ENCODE data around the gene CIDEA. TPM values are rescaled to one million over a fixed set of nuclear protein-coding genes. Genes with fewer than 3 reads are reported as not detected.

Gene CIDEA
- total RNA-seq, 1 experiment from 2014 or later: not detected

GRCh38 chr18:12317664-12318333 lies 63.6 kb downstream of the CIDEA start:
- Histone ChIP-seq H3K4me1 (replicated peaks) (peaks cover 10% of the 10 kb centered on the region), H3K27me3 (replicated peaks) (no peaks in the 10 kb centered on the region), H3K27ac (no peak overlapping the region), H3K4me3 (no peak overlapping the region), H3K9me3 (replicated peaks) (no peaks in the 10 kb centered on the region; the same call in 1 of the 2 replicates), H3K36me3 (peaks cover 98% of the 10 kb centered on the region)
- DNase-seq (ENCODE audit: low read depth in 1 of 2, low spot score in 2 of 2): no peak

GRCh38 chr18:12318334-12318697 lies 64.2 kb downstream of the CIDEA start:
- no peak for DNase-seq (ENCODE audit: low read depth in 1 of 2, low spot score in 2 of 2)
- Histone ChIP-seq H3K36me3 (peaks cover 98% of the 10 kb centered on the region), H3K4me1 (replicated peaks) (peaks cover 10% of the 10 kb centered on the region), H3K27ac (no peak overlapping the region), H3K27me3 (replicated peaks) (no peaks in the 10 kb centered on the region), H3K4me3 (no peak overlapping the region), H3K9me3 (replicated peaks) (no peaks in the 10 kb centered on the region; the same call in 1 of the 2 replicates)

- peaks cover 98% of the 10 kb centered on the region for H3K36me3 ChIP-seq
- H3K9me3 ChIP-seq (replicated peaks): no peaks in the 10 kb centered on the region; the same call in 1 of the 2 replicates
- H3K27ac ChIP-seq: no peak overlapping the region
- peaks cover 10% of the 10 kb centered on the region for H3K4me1 ChIP-seq (replicated peaks)
- no peak for DNase-seq (ENCODE audit: low read depth in 1 of 2, low spot score in 2 of 2)
- no peaks in the 10 kb centered on the region for H3K27me3 ChIP-seq (replicated peaks)
- no peak overlapping the region for H3K4me3 ChIP-seq
These were observed 64.7 kb downstream of the CIDEA start for GRCh38 chr18:12318857-12319256.

GRCh38 chr18:12321333-12321732 lies 67.2 kb downstream of the CIDEA start:
- Histone ChIP-seq H3K9me3 (replicated peaks) (no peaks in the 10 kb centered on the region; the same call in 1 of the 2 replicates), H3K27ac (no peak overlapping the region), H3K36me3 (peaks cover 97% of the 10 kb centered on the region), H3K4me3 (no peak overlapping the region), H3K27me3 (replicated peaks) (no peaks in the 10 kb centered on the region), H3K4me1 (replicated peaks) (peaks cover 5% of the 10 kb centered on the region)
- no peak for DNase-seq (ENCODE audit: low read depth in 1 of 2, low spot score in 2 of 2)

- Histone ChIP-seq H3K36me3 (peaks cover 99% of the 10 kb centered on the region), H3K4me3 (no peak overlapping the region), H3K9me3 (replicated peaks) (no peaks in the 10 kb centered on the region; the same call in 1 of the 2 replicates), H3K27me3 (replicated peaks) (no peaks in the 10 kb centered on the region), H3K27ac (no peak overlapping the region), H3K4me1 (replicated peaks) (peaks cover 5% of the 10 kb centered on the region)
- DNase-seq (ENCODE audit: low read depth in 1 of 2, low spot score in 2 of 2): no peak
These were observed 71.0 kb downstream of the CIDEA start for GRCh38 chr18:12324991-12325725.

- H3K27ac ChIP-seq: no peak overlapping the region
- H3K36me3 ChIP-seq: peaks cover 95% of the 10 kb centered on the region
- no peaks in the 10 kb centered on the region for H3K27me3 ChIP-seq (replicated peaks)
- DNase-seq (ENCODE audit: low read depth in 1 of 2, low spot score in 2 of 2): no peak
- no peaks in the 10 kb centered on the region; the same call in 1 of the 2 replicates for H3K9me3 ChIP-seq (replicated peaks)
- H3K4me3 ChIP-seq: no peak overlapping the region
- H3K4me1 ChIP-seq (replicated peaks): peaks cover 5% of the 10 kb centered on the region
These were observed 71.6 kb downstream of the CIDEA start for GRCh38 chr18:12325726-12326245.

GRCh38 chr18:12326711-12327460 lies 72.7 kb downstream of the CIDEA start:
- Histone ChIP-seq H3K27me3 (replicated peaks) (no peaks in the 10 kb centered on the region), H3K4me1 (replicated peaks) (peaks cover 5% of the 10 kb centered on the region), H3K4me3 (no peak overlapping the region), H3K27ac (no peak overlapping the region), H3K36me3 (peaks cover 91% of the 10 kb centered on the region), H3K9me3 (replicated peaks) (no peaks in the 10 kb centered on the region)
- no peak for DNase-seq (ENCODE audit: low read depth in 1 of 2, low spot score in 2 of 2)

Other genes starting within 250 kb of the CIDEA start
- gene ANKRD62, start 160.5 kb upstream of the CIDEA start, total RNA-seq (2014; rRNA removed; shearing (Covaris generic)): not detected in 2 replicates
- 501 and 738 TPM in 2 replicates for gene TUBB6, start 53.9 kb downstream of the CIDEA start, total RNA-seq (2014; rRNA removed; shearing (Covaris generic))
- 65.9 and 68.5 TPM in 2 replicates for gene AFG3L2, start 122.9 kb downstream of the CIDEA start, total RNA-seq (2014; rRNA removed; shearing (Covaris generic))
- gene PRELID3A, start 153.6 kb downstream of the CIDEA start, total RNA-seq (2014; rRNA removed; shearing (Covaris generic)): 7.7 and 8.7 TPM in 2 replicates